ENCODE data around the gene PALLD. TPM values are rescaled to one million over a fixed set of nuclear protein-coding genes. Genes with fewer than 3 reads are reported as not detected.
"Not testable (repeated sequence)": the region's sequence is repeated elsewhere in the genome, so short reads cannot be mapped to it uniquely, and the experiment has no call there.

The PALLD gene
- total RNA-seq, 1 experiment from 2014 or later = 9.0 TPM

- no peak overlapping the region for H3K4me3 ChIP-seq (ENCODE audit: insufficient read depth, low read depth, low read length)
- H3K36me3 ChIP-seq (replicated peaks; ENCODE audit: control insufficient read depth, insufficient read depth, low read length) = no peaks in the 10 kb centered on the region
- no peaks in the 10 kb centered on the region for H3K27me3 ChIP-seq (ENCODE audit: control insufficient read depth, insufficient read depth, low read length)
- no peak for DNase-seq
These were observed 193.3 kb downstream of the PALLD start for GRCh38 chr4:168690199-168690598.

- H3K4me3 ChIP-seq (ENCODE audit: insufficient read depth, low read depth, low read length) = no peak overlapping the region
- no peaks in the 10 kb centered on the region for H3K36me3 ChIP-seq (replicated peaks; ENCODE audit: control insufficient read depth, insufficient read depth, low read length)
- DNase-seq = no peak
- no peaks in the 10 kb centered on the region for H3K27me3 ChIP-seq (ENCODE audit: control insufficient read depth, insufficient read depth, low read length)
These were observed 194.9 kb downstream of the PALLD start for GRCh38 chr4:168691631-168692369.

GRCh38 chr4:168693750-168694490 lies 197.1 kb downstream of the PALLD start:
- no peaks in the 10 kb centered on the region for H3K27me3 ChIP-seq (ENCODE audit: control insufficient read depth, insufficient read depth, low read length)
- H3K36me3 ChIP-seq (replicated peaks; ENCODE audit: control insufficient read depth, insufficient read depth, low read length) = no peaks in the 10 kb centered on the region
- DNase-seq = no peak
- no peak overlapping the region for H3K4me3 ChIP-seq (ENCODE audit: insufficient read depth, low read depth, low read length)

- no peaks in the 10 kb centered on the region for H3K36me3 ChIP-seq (replicated peaks; ENCODE audit: control insufficient read depth, insufficient read depth, low read length)
- H3K27me3 ChIP-seq (ENCODE audit: control insufficient read depth, insufficient read depth, low read length) = no peaks in the 10 kb centered on the region
- H3K4me3 ChIP-seq (ENCODE audit: insufficient read depth, low read depth, low read length) = no peak overlapping the region
- DNase-seq = no peak
These were observed 197.8 kb downstream of the PALLD start for GRCh38 chr4:168694667-168695066.

GRCh38 chr4:168695288-168695687 lies 198.4 kb downstream of the PALLD start:
- Histone ChIP-seq H3K4me3 (ENCODE audit: insufficient read depth, low read depth, low read length) (no peak overlapping the region), H3K27me3 (ENCODE audit: control insufficient read depth, insufficient read depth, low read length) (no peaks in the 10 kb centered on the region), H3K36me3 (replicated peaks; ENCODE audit: control insufficient read depth, insufficient read depth, low read length) (no peaks in the 10 kb centered on the region)
- no peak for DNase-seq

GRCh38 chr4:168696280-168696679 lies 199.4 kb downstream of the PALLD start:
- H3K36me3 ChIP-seq (replicated peaks; ENCODE audit: control insufficient read depth, insufficient read depth, low read length) = no peaks in the 10 kb centered on the region
- DNase-seq = no peak
- H3K27me3 ChIP-seq (ENCODE audit: control insufficient read depth, insufficient read depth, low read length) = no peaks in the 10 kb centered on the region
- H3K4me3 ChIP-seq (ENCODE audit: insufficient read depth, low read depth, low read length) = no peak overlapping the region

GRCh38 chr4:168696826-168697225 lies 200.0 kb downstream of the PALLD start:
- DNase-seq = no peak
- Histone ChIP-seq H3K36me3 (replicated peaks; ENCODE audit: control insufficient read depth, insufficient read depth, low read length) (no peaks in the 10 kb centered on the region), H3K4me3 (ENCODE audit: insufficient read depth, low read depth, low read length) (no peak overlapping the region), H3K27me3 (ENCODE audit: control insufficient read depth, insufficient read depth, low read length) (no peaks in the 10 kb centered on the region)

GRCh38 chr4:168699224-168699878 lies 202.5 kb downstream of the PALLD start:
- DNase-seq = no peak
- Histone ChIP-seq H3K36me3 (replicated peaks; ENCODE audit: control insufficient read depth, insufficient read depth, low read length) (no peaks in the 10 kb centered on the region), H3K27me3 (ENCODE audit: control insufficient read depth, insufficient read depth, low read length) (no peaks in the 10 kb centered on the region), H3K4me3 (ENCODE audit: insufficient read depth, low read depth, low read length) (no peak overlapping the region)

GRCh38 chr4:168701061-168701460 lies 204.2 kb downstream of the PALLD start:
- no peaks in the 10 kb centered on the region for H3K27me3 ChIP-seq (ENCODE audit: control insufficient read depth, insufficient read depth, low read length)
- no peak for DNase-seq

GRCh38 chr4:168702581-168703087 lies 205.8 kb downstream of the PALLD start:
- not testable (repeated sequence) for DNase-seq; H3K4me3 ChIP-seq (ENCODE audit: insufficient read depth, low read depth, low read length); H3K36me3 ChIP-seq (replicated peaks; ENCODE audit: control insufficient read depth, insufficient read depth, low read length); H3K27me3 ChIP-seq (ENCODE audit: control insufficient read depth, insufficient read depth, low read length)

More at GRCh38 chr4:168701061-168701460, 204.2 kb downstream of the PALLD start:
- no peak overlapping the region for H3K4me3 ChIP-seq (ENCODE audit: insufficient read depth, low read depth, low read length)
- no peaks in the 10 kb centered on the region for H3K36me3 ChIP-seq (replicated peaks; ENCODE audit: control insufficient read depth, insufficient read depth, low read length)

- Histone ChIP-seq H3K36me3 (replicated peaks; ENCODE audit: control insufficient read depth, insufficient read depth, low read length) (no peaks in the 10 kb centered on the region), H3K27me3 (ENCODE audit: control insufficient read depth, insufficient read depth, low read length) (no peaks in the 10 kb centered on the region), H3K4me3 (ENCODE audit: insufficient read depth, low read depth, low read length) (no peak overlapping the region)
- DNase-seq = no peak
These were observed 208.3 kb downstream of the PALLD start for GRCh38 chr4:168705121-168705520.

GRCh38 chr4:168707205-168707604 lies 210.4 kb downstream of the PALLD start:
- Histone ChIP-seq H3K27me3 (ENCODE audit: control insufficient read depth, insufficient read depth, low read length) (no peaks in the 10 kb centered on the region), H3K4me3 (ENCODE audit: insufficient read depth, low read depth, low read length) (no peak overlapping the region)
- no peak for DNase-seq

GRCh38 chr4:168708108-168708507 lies 211.3 kb downstream of the PALLD start:
- DNase-seq = no peak
- Histone ChIP-seq H3K27me3 (ENCODE audit: control insufficient read depth, insufficient read depth, low read length) (no peaks in the 10 kb centered on the region), H3K36me3 (replicated peaks; ENCODE audit: control insufficient read depth, insufficient read depth, low read length) (no peaks in the 10 kb centered on the region), H3K4me3 (ENCODE audit: insufficient read depth, low read depth, low read length) (no peak overlapping the region)

More at GRCh38 chr4:168707205-168707604, 210.4 kb downstream of the PALLD start:
- no peaks in the 10 kb centered on the region for H3K36me3 ChIP-seq (replicated peaks; ENCODE audit: control insufficient read depth, insufficient read depth, low read length)

GRCh38 chr4:168710353-168710946 lies 213.6 kb downstream of the PALLD start:
- Histone ChIP-seq H3K4me3 (ENCODE audit: insufficient read depth, low read depth, low read length) (no peak overlapping the region), H3K36me3 (replicated peaks; ENCODE audit: control insufficient read depth, insufficient read depth, low read length) (no peaks in the 10 kb centered on the region), H3K27me3 (ENCODE audit: control insufficient read depth, insufficient read depth, low read length) (no peaks in the 10 kb centered on the region)
- peak; percentile 58 for DNase-seq

Data from H7 (cell line).